ENCODE results near the gene ABTB1. TPM values are rescaled to one million over a fixed set of nuclear protein-coding genes. Genes with fewer than 3 reads are reported as not detected.
A peak's percentile ranks its signal among the peaks of the same experiment; 100 is the strongest.

The ABTB1 gene
- total RNA-seq, 1 experiment from 2014 or later = 12.5 TPM

- ATAC-seq (no peak), DNase-seq (ENCODE audit: low spot score) (no peak)
- Mint-ChIP-seq H3K27me3 (ENCODE audit: low read depth) (no peaks in the 10 kb centered on the region; the same call in 1 of the 2 replicates), H3K4me1 (peaks cover 35% of the 10 kb centered on the region), H3K36me3 (no peaks in the 10 kb centered on the region), H3K27ac (no peak overlapping the region), H3K9me3 (no peaks in the 10 kb centered on the region), H3K4me3 (no peak overlapping the region)
- CTCF ChIA-PET = interaction anchor here (0.8 to 1.9 kb wide), 5 partner anchors 15 to 136 kb away, joined by 3 to 10 read pairs (median 5); no protein-coding TSS in a partner anchor
- POLR2A ChIA-PET = no interaction called here
- TF ChIP-seq AR (CRISPR knock-in tag; IDR thresholded peaks at IDR 0.05) (no peak), ESRRA (CRISPR knock-in tag; IDR thresholded peaks at IDR 0.05; ENCODE audit: borderline replicate concordance) (no peak), NR3C1 (CRISPR knock-in tag; conservative IDR thresholded peaks at IDR 0.05; ENCODE audit: low read depth) (no peak), ZNF423 (CRISPR knock-in tag; IDR thresholded peaks at IDR 0.05) (peak; percentile 21; the same call in 1 of the 2 replicates), MXD4 (CRISPR knock-in tag; IDR thresholded peaks at IDR 0.05; ENCODE audit: borderline replicate concordance) (no peak), CDX4 (CRISPR knock-in tag; IDR thresholded peaks at IDR 0.05; ENCODE audit: borderline replicate concordance) (no peak)
These were observed 38.4 kb downstream of the ABTB1 start for GRCh38 chr3:127711021-127711695.

- Mint-ChIP-seq H3K4me1 (peaks cover 35% of the 10 kb centered on the region), H3K27ac (no peak overlapping the region), H3K27me3 (ENCODE audit: low read depth) (no peaks in the 10 kb centered on the region; the same call in 1 of the 2 replicates), H3K9me3 (no peaks in the 10 kb centered on the region), H3K36me3 (no peaks in the 10 kb centered on the region), H3K4me3 (no peak overlapping the region)
- no peak for DNase-seq (ENCODE audit: low spot score)
- POLR2A ChIA-PET = no interaction called here
- CTCF ChIA-PET = interaction anchor here (1.2 kb wide), 1 partner anchor 32 kb away, joined by 5 read pairs; no protein-coding TSS in a partner anchor
- ATAC-seq = no peak
- no peak for TF ChIP-seq E2F1 (CRISPR knock-in tag; IDR thresholded peaks at IDR 0.05)
- no peak for TF ChIP-seq MLX (CRISPR knock-in tag; IDR thresholded peaks at IDR 0.05)
- TF ChIP-seq SMAD4 (CRISPR knock-in tag; IDR thresholded peaks at IDR 0.05) = no peak
- TF ChIP-seq SOX15 (CRISPR knock-in tag; IDR thresholded peaks at IDR 0.05) = no peak
- no peak for TF ChIP-seq ZNF396 (CRISPR knock-in tag; IDR thresholded peaks at IDR 0.05; ENCODE audit: borderline replicate concordance)
- TF ChIP-seq EMX1 (CRISPR knock-in tag; IDR thresholded peaks at IDR 0.05) = no peak
- no peak for TF ChIP-seq MAX (CRISPR knock-in tag; IDR thresholded peaks at IDR 0.05)
- TF ChIP-seq NR2C2 (CRISPR knock-in tag; IDR thresholded peaks at IDR 0.05) = no peak
- TF ChIP-seq ATF1 (CRISPR knock-in tag; IDR thresholded peaks at IDR 0.05) = no peak
- no peak for TF ChIP-seq PRDM15 (CRISPR knock-in tag; IDR thresholded peaks at IDR 0.05)
- TF ChIP-seq RORB (CRISPR knock-in tag; IDR thresholded peaks at IDR 0.05) = no peak
- no peak for TF ChIP-seq CDX4 (CRISPR knock-in tag; IDR thresholded peaks at IDR 0.05; ENCODE audit: borderline replicate concordance)
- no peak for TF ChIP-seq TP53 (CRISPR knock-in tag; IDR thresholded peaks at IDR 0.05)
- no peak for TF ChIP-seq AFF4 (CRISPR knock-in tag; IDR thresholded peaks at IDR 0.05; ENCODE audit: borderline replicate concordance)
- no peak for TF ChIP-seq ZBTB21 (CRISPR knock-in tag; IDR thresholded peaks at IDR 0.05; ENCODE audit: borderline replicate concordance)
- no peak for TF ChIP-seq ETV6 (CRISPR knock-in tag; IDR thresholded peaks at IDR 0.05)
These were observed 39.1 kb downstream of the ABTB1 start for GRCh38 chr3:127711896-127712295.
